Endothelial cell of umbilical vein (primary cell): Measurements from ENCODE around the gene TFF2. TPM values are rescaled to one million over a fixed set of nuclear protein-coding genes. Genes with fewer than 3 reads are reported as not detected.

ENCODE experiments used
- BruUV-seq: library from RNA; stranded (reverse); fragments of 400-500 nt; replicated peaks from 2 replicates; lab custom pipeline; 2021; lab: Mats Ljungman, UMichigan
- CTCF ChIA-PET: fragments of 300-600, 350-600 bp; sonication (Branson Sonifier 250); formaldehyde crosslinking; loops from one replicate; lab custom pipeline; 2021; ENCODE audit warnings: antibody characterized with exemption, inconsistent platforms; lab: Charles Lee
- POLR2A ChIA-PET: fragments of 300-600, 350-600 bp; sonication (Branson Sonifier 250); formaldehyde crosslinking; loops from one replicate; lab custom pipeline; 2021; ENCODE audit warnings: antibody characterized with exemption, inconsistent platforms; lab: Charles Lee
- DNase-seq: peaks from one replicate; pipeline ENCODE4 v3.0.0-alpha.2; 2011; ENCODE audit warnings: low read depth, low spot score
- FAIRE-seq: peaks from 2 replicates; lab custom pipeline; 2011; peaks lifted over from hg19 to GRCh38; lab: Jason Lieb, UNC
- H2AFZ ChIP-seq: 2 replicates; pipeline ENCODE4 v1.6.0; 2012; ENCODE audit warnings: low read depth, low read length, control low read depth, inconsistent platforms
- H3K27ac ChIP-seq: 2 replicates; pipeline ENCODE4 v1.5.1; 2011; ENCODE audit warnings: low read depth, mild to moderate bottlenecking, control low read depth, low read length, moderate library complexity; ENCODE audit not compliant: insufficient read depth
- H3K27me3 ChIP-seq, 2 experiments: 2 replicates each; pipeline versions ENCODE4 v1.6.0 to v1.6.1; 2011; ENCODE audit warnings: low read length in 2 of 2, mixed read lengths in 1 of 2; ENCODE audit not compliant: control insufficient read depth in 2 of 2, insufficient read depth in 2 of 2
- H3K36me3 ChIP-seq, 2 experiments: 2 replicates in 1 of 2; 3 replicates in 1 of 2; pipeline ENCODE4 v1.5.1; 2011; ENCODE audit warnings: low read length in 2 of 2, mild to moderate bottlenecking in 1 of 2, moderate library complexity in 1 of 2; ENCODE audit not compliant: control insufficient read depth in 2 of 2, insufficient read depth in 2 of 2; ENCODE audit errors: extremely low read depth in 1 of 2
- H3K4me1 ChIP-seq: 3 replicates; pipeline ENCODE4 v1.5.1; 2011; ENCODE audit warnings: mild to moderate bottlenecking, low read length; ENCODE audit not compliant: control insufficient read depth, insufficient read depth; ENCODE audit errors: extremely low read depth
- H3K4me2 ChIP-seq: 2 replicates; pipeline ENCODE4 v1.6.1; 2011; ENCODE audit warnings: low read length, control low read depth, mixed read lengths; ENCODE audit not compliant: insufficient read depth
- H3K4me3 ChIP-seq, 3 experiments: fragments of 200-600 bp in 1 of 3; sonication (generic), shearing (Covaris generic) in 1 of 3; replicated peaks in 1 of 3; 2 replicates each; pipeline ENCODE4 v1.5.1; 2011 to 2016; ENCODE audit warnings: control low read depth in 3 of 3, low read length in 3 of 3, mild to moderate bottlenecking in 2 of 3, inconsistent platforms in 1 of 3, low read depth in 1 of 3, moderate library complexity in 1 of 3; ENCODE audit not compliant: insufficient read depth in 1 of 3
- H3K79me2 ChIP-seq: 2 replicates; pipeline ENCODE4 v1.6.0; 2012; ENCODE audit warnings: low read length, inconsistent platforms; ENCODE audit not compliant: control insufficient read depth, insufficient read depth
- H3K9ac ChIP-seq: replicated peaks from 2 replicates; pipeline ENCODE3; 2011; ENCODE audit warnings: low read length, control low read depth; ENCODE audit not compliant: insufficient read depth; ENCODE audit errors: extremely low read depth
- H3K9me1 ChIP-seq: replicated peaks from 3 replicates; pipeline ENCODE4 v1.6.0; 2011; ENCODE audit warnings: mild to moderate bottlenecking, low read length; ENCODE audit not compliant: control insufficient read depth, insufficient read depth; ENCODE audit errors: extremely low read depth
- H3K9me3 ChIP-seq: replicated peaks from 2 replicates; pipeline ENCODE4 v1.5.1; 2012; ENCODE audit warnings: low read length, inconsistent platforms; ENCODE audit not compliant: control insufficient read depth, insufficient read depth
- H4K20me1 ChIP-seq: replicated peaks from 2 replicates; pipeline ENCODE3; 2011; ENCODE audit warnings: mild to moderate bottlenecking, low read length; ENCODE audit not compliant: control insufficient read depth, insufficient read depth; ENCODE audit errors: extremely low read depth
- EZH2 ChIP-seq: IDR thresholded peaks from 2 replicates; pipeline ENCODE4 v1.6.1; 2012; ENCODE audit warnings: borderline replicate concordance, low read depth, mild to moderate bottlenecking, moderate library complexity, low read length, inconsistent platforms; ENCODE audit not compliant: severe bottlenecking
- GATA2 ChIP-seq: IDR thresholded peaks from 2 replicates; pipeline ENCODE4 v1.7.0; 2011; ENCODE audit warnings: low read depth, mild to moderate bottlenecking, moderate library complexity, mixed read lengths, low read length; ENCODE audit not compliant: insufficient read length, insufficient read depth
- dilution Hi-C: fragments of 300-500 bp; cut with MboI; formaldehyde crosslinking; loops from one replicate; pipeline ENCODE4 v1.15.0; 2019; ENCODE audit warnings: low sequenced_read_pairs; ENCODE audit not compliant: extremely low pct_ligation_motif_present
- intact Hi-C: fragments of 100-400 bp; cut with micrococcal nuclease; formaldehyde crosslinking; loops from one replicate; pipeline ENCODE4 v1.10.0; 2022
- polyA plus RNA-seq, 4 experiments: library from polyadenylated mRNA; depleted of rRNA in 3 of 4; stranded (reverse) in 3 of 4; unstranded in 1 of 4; fragments of >200 nt; gene quantifications; 2 replicates each; pipeline versions ENCODE4 v1.2.1 to v1.2.3, GENCODE V29; 2011 to 2012; ENCODE audit warnings: missing spikeins in 1 of 4
- total RNA-seq: library from RNA; stranded (reverse); gene quantifications from 2 replicates; pipeline ENCODE4 v1.2.3, GENCODE V29; 2021
- TF ChIP-seq, protein P1 (sequence below): IDR thresholded peaks from 2 replicates; pipeline ENCODE4 v1.6.1; 2011; ENCODE audit not compliant: insufficient read depth, insufficient read length

TFF2 gene
- total and polyA plus RNA-seq, 2 donors (not counting 3 experiments of a cell fraction or from before 2014, with no cell fraction given) = not detected

DNA sequence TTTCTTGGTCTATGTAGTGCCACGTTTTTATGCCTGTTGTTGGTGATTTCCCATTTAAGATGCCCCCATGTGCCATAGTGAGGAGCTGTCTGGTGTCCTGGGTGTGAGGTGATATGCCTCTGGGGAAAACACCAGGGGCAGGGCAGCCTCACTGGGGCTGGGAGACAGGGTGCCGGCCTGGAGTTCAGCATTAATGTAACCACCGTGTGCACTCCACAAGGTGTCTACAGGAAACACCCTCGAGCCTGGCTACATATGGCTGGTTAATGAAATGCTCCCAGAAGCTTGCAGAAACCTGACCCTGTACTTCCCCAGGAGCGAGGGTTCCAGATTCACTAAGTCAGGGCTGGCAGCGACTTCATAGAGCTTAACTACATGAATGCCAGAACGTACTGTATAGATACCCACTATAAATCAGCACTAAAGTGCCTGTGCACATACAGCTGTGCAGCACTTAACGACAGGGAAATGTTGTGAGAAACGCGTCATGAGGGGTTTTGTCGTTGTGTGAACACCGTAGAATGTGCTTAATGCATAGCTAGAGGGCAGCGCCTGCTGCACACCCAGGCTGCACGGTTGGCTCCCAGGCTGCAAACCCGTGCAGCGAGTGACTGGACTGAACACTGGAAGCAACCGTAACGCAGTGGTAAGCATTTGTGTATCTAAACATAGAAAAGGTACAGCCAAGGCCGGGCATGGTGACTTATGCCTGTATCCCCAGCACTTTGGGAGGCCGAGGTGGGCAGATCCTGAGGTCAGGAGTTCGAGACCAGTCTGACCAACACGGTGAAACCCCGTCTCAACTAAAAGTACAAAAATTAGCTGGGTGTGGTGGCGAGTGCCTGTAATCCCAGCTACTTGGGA is 10.4 kb downstream of the TFF2 start:
- no peaks in the 10 kb centered on the region for H3K4me1 ChIP-seq
- intact Hi-C loops (no loop called here), dilution Hi-C loops (no loop called here)
- no peak for FAIRE-seq
- ChIA-PET POLR2A (no interaction called here), CTCF (interaction anchor here (0.8 to 3.1 kb wide), 3 partner anchors 15 to 195 kb away, joined by 3 to 10 read pairs (median 4); no protein-coding TSS in a partner anchor)
- no peak for TF ChIP-seq GATA2
- TF ChIP-seq EZH2 = no peak
- TF ChIP-seq, protein P1, sequence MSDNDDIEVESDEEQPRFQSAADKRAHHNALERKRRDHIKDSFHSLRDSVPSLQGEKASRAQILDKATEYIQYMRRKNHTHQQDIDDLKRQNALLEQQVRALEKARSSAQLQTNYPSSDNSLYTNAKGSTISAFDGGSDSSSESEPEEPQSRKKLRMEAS = no peak
- H3K36me3 ChIP-seq = no peaks in the 10 kb centered on the region
- no peak overlapping the region for H3K27ac ChIP-seq
- H3K4me2 ChIP-seq = no peak overlapping the region
- no peaks in the 10 kb centered on the region for H3K9me3 ChIP-seq
- no peak overlapping the region for H3K4me3 ChIP-seq
- peaks cover 8 to 24% of the 10 kb centered on the region in 2 experiments for H3K27me3 ChIP-seq
- no peaks in the 10 kb centered on the region for H3K9me1 ChIP-seq
- no peaks in the 10 kb centered on the region for H3K79me2 ChIP-seq
- no peaks in the 10 kb centered on the region for H4K20me1 ChIP-seq
- no peak overlapping the region for H3K9ac ChIP-seq
- no TSS peak for BruUV-seq
- DNase-seq = no peak
- H2AFZ ChIP-seq = no peak overlapping the region
